ENCODE measurements around the gene VIPR2.

Gene VIPR2

GRCh38 chr7:159121068-159121467 is 23.6 kb downstream of the VIPR2 start:
- no peak for DNase-seq (ENCODE audit: low read depth, low spot score)

GRCh38 chr7:159120540-159120919 is 24.1 kb downstream of the VIPR2 start:
- no peak for DNase-seq (ENCODE audit: low read depth, low spot score)

- DNase-seq (ENCODE audit: low read depth, low spot score) = no peak
These were observed 24.7 kb downstream of the VIPR2 start for GRCh38 chr7:159119851-159120539.

GRCh38 chr7:159119026-159119741 is 25.5 kb downstream of the VIPR2 start:
- DNase-seq (ENCODE audit: low read depth, low spot score) = no peak

GRCh38 chr7:159118623-159119022 is 26.0 kb downstream of the VIPR2 start:
- DNase-seq (ENCODE audit: low read depth, low spot score) = no peak

- DNase-seq (ENCODE audit: low read depth, low spot score) = no peak
These were observed 26.5 kb downstream of the VIPR2 start for GRCh38 chr7:159118197-159118595.

- DNase-seq (ENCODE audit: low read depth, low spot score) = no peak
These were observed 27.1 kb downstream of the VIPR2 start for GRCh38 chr7:159117366-159118196.

GRCh38 chr7:159116581-159117339 is 27.9 kb downstream of the VIPR2 start:
- DNase-seq (ENCODE audit: low read depth, low spot score) = no peak

GRCh38 chr7:159115601-159116501 is 28.8 kb downstream of the VIPR2 start:
- DNase-seq (ENCODE audit: low read depth, low spot score) = no peak

- no peak for DNase-seq (ENCODE audit: low read depth, low spot score)
These were observed 29.7 kb downstream of the VIPR2 start for GRCh38 chr7:159114981-159115380.

GRCh38 chr7:159114096-159114495 is 30.6 kb downstream of the VIPR2 start:
- no peak for DNase-seq (ENCODE audit: low read depth, low spot score)

- no peak for DNase-seq (ENCODE audit: low read depth, low spot score)
These were observed 31.6 kb downstream of the VIPR2 start for GRCh38 chr7:159113056-159113455.

- DNase-seq (ENCODE audit: low read depth, low spot score) = no peak
These were observed 32.3 kb downstream of the VIPR2 start for GRCh38 chr7:159112136-159113011.

- DNase-seq (ENCODE audit: low read depth, low spot score) = no peak
These were observed 35.0 kb downstream of the VIPR2 start for GRCh38 chr7:159109653-159110035.

- DNase-seq (ENCODE audit: low read depth, low spot score) = no peak
These were observed 35.6 kb downstream of the VIPR2 start for GRCh38 chr7:159108941-159109652.

- DNase-seq (ENCODE audit: low read depth, low spot score) = no peak
These were observed 36.2 kb downstream of the VIPR2 start for GRCh38 chr7:159108491-159108890.

GRCh38 chr7:159107161-159107892 is 37.3 kb downstream of the VIPR2 start:
- no peak for DNase-seq (ENCODE audit: low read depth, low spot score)
